ENCODE results near the gene GNG13.

The GNG13 gene

DNA sequence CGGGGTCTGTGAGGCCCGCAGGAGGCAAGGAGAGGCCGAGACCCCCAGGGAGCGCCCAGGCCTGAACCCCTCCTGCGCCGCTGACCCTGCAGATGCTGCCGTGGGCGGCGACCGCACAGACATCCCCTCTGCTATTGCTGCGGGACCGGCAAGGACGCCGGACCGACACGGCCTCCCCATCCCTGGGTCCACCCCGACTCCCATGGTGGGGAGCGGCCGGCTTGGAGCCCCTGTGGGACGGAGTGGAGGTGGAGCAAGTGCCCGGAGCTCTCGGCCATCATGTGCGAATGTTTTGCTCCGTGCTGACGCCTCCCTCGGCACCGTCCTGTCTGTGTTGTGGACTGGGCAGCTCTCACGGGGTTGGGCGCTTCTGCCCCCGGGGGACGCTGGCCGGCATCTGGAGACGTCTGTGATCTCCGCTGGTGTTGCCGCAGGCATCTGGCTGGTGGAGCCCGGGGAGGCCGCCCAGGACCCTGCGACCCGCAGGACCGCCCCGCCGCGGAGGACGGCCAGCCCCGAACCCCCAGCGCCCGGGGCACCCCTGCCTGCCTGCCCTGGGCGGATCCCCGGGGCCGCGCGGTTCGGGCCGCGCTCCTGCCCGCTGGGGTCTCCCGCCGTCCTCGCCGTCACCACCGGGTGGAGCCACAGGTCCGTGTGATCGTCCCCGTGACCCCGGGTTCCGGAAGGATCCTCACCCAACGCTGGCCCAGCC lies 12.8 kb upstream of the GNG13 start:
- peak; percentile 40 for DNase-seq (ENCODE audit: low read depth)

DNA sequence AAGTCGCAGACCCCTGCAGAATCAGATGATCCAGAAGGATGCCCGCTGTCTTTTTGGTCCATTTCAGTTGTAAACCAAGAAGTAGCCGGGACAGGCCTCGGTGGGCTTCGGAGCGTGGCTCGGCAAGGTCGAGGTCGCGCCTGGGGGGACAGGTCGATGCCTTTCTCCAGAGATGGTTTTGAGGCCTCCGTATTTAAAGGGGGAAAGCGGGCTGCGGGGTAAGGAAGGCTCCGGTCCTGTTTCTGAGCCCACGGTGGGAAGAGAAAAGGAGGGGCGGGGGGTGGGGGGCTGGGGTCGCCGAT lies 7.5 kb upstream of the GNG13 start:
- no peak for DNase-seq (ENCODE audit: low read depth)

DNA sequence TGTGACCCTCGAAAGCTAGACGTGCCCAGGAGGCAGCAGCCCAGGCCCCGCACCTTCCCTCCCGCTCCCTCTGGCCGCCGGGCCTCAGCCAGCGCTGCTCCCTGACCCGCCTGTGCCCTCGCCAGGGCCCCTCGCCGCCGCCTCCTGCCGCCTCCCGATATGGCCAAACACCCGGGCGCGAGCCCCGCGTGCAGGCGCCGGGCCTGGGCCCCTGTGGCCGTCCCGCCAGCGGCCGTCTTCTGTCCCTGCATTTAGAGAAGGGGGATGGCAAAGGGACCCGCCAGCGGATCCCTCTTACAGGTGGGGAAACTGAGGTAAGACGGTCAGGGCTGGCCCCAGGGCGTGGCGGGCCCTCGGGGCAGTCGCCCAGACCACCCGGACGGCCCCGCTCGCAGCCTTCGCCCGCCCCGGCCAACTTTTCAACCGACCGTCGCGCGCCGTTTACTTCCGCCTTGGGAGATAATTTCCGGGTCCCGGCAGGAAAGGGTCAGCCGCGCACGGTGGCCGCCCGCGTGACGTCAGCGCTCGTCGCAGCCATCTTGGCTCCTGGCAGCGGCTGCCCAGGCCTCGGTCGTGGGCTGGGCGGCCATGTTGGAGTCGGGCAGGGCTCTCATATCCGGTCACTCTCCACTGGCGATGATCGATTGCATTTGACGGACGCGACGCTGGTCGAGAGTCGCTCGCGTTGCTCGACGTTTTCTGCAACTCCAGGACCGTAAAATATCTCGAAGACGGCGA lies 7.0 kb upstream of the GNG13 start:
- DNase-seq (ENCODE audit: low read depth), result peak; percentile 67

DNA sequence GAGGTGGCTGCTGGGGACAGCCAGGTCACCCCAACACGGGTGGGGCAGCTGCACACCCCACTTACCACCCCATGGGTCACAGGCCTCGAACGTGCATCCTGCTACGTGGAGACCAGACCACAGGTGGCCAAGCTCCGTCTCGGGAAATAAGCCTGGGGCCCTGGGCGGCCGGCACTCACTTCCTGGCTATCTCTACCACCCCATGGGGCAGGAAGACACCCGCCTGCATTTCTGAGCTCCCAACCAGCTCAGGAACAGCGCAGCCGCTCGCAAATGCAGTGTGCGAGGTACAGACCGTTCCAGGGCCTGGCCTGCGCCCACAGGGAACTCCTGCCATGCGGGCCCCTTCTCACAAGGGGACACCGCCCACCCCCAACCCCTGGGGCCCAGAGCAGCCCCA lies 4.9 kb upstream of the GNG13 start:
- DNase-seq (ENCODE audit: low read depth), result no peak

DNA sequence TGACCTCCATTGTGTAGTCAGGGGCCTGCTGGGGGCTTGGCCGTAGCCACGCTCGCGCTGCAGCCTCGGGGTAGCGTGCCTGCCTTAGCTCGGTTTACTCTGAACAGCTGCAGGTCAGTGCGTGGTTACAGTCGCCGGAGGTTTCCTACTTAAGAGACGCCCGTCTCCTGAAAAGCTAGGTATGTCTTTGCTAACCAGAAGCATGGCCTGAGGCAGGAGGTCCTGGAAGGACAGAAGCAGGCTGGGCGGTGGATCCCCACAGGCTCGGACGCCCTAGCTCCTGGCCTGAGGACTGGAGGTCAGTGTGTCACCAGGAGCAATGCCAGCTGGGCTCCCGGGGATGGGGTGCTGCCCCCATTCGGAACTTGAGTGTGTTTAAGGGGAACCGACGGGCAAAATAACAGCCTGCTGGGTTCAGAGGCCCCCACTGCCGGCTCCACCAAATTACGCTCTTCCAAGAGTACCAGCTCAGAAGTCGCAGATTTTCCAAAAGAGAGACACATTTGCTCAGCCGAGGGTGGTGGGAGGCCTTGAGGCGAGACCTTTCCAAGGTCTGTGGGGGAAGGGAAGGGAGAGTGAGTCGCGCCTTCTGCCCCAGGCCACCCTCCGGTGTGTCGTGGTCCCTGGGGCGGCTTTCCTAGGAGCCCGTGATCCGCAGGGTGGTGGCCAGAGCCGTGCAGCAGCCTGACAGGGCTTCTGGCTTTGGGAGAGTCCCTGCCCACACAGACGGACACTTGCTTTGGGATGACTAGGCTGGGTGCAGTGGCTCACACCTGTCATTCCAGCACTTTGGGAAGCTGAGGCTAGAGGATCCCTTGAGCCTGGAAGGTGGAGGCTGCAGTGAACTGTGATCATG lies 3.9 kb upstream of the GNG13 start:
- no peak for DNase-seq (ENCODE audit: low read depth)

DNA sequence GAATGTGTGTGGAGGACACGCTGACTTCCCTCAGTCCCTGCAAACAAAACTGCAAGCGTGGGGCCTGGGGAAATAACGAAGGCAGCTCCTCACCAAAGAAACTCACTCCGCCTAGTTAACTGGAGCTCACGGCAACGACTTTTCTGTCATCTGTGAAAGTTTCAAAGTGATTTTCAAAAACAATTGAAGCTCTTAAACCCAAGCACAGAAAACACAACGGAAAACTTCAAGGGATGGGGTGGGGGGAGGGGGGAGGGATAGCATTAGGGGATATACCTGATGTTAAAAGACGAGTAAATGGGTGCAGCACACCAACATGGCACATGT lies 3.2 kb upstream of the GNG13 start:
- no peak for DNase-seq (ENCODE audit: low read depth)

DNA sequence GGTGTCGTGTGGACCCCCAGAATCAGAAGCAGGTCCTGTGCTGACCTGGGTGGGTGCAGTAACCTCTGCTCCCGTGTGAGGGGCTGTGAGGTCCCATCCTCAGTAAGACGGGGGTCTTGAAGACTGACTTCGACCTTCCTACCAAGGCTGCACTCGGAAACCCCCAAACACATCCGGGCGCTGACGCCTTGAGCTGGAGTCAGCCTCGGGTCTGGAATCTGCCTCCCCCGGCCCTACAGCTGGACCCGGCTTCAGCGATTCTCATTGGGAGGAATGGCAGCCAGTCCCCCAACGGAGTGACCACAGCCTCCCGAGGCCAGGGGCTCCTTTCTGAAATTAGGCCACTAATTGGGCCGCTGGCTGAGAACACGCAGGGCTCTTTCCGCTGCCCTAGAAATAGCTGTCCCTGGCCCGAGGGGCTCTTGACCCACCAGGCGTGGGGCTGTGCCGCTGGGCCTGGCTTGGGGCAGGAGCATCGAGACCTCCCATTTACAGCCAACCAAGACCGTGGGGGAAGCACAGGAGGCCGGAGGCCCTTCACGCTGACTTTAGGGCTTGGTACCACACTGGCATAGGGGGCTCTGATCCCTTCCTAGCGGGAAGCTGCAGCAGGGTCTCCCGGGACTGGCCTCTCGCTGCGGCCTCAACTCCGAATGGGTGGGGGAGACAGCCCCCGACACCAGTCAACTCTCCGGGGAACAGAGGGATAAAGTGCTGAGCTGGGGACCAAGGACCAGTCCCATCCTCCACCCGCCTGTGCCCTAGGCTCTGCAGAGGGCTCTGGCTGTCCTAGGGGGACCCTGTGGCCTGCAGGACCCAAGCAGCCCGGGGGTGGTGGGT lies 2.6 kb upstream of the GNG13 start:
- DNase-seq (ENCODE audit: low read depth), result no peak

DNA sequence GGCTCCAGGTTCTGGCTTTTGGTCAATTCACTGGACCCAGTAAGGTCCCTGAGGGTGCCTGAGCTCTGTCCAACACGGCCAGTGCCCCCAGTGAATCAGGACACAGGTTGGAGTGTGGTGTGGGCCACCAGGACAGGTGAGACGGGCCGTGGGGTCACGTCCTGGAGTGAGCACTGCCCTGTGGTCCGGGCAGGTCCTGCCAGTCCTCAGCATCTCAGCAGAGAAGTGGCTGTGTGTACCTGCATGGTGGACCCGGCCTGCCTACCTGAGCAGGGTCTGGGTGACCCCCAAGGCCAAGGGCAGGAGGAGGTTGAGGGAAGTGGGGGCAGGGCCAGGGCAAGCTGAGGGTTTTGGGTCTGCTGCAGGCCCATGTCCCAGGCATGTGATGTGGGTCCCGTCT lies 1.9 kb upstream of the GNG13 start:
- DNase-seq (ENCODE audit: low read depth), result no peak

DNA sequence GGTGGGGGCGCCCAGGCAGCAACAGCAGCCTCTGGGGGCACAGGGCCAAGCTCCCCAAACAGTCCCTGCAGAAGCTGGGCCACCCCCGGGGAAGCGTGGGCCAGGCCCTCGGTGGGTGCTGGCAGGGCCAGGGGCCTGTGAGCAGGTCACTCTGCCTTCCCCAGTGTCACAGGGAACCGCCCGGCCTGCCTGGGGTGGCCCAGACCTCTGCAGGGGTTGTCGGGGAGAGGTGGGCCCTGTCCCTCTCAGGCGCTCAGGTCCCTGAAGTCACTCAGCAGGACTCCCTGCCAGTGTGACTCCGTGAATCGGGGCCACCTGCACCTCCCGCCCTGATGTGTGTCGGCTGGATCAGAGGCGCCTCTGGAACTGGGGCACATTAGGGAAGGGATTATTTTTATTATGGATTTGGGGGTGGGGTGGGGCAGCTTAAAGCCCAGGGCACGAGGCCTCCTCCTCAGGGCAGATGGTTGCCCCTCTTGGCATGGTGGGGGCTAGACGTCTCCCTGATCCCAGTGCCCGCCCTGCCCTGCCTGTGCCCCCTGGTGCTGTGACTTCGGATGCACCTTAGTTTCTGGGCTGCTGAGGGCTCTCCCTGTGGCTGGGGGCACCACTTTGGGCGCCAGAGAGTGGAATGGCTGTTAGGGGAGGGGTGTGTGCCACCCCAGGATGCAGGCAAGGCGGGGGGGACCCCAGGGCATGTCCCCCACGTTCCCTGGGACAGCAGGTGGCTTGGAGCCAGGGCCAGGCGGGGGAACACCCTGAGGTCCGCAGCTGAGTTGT lies 1.2 kb upstream of the GNG13 start:
- DNase-seq (ENCODE audit: low read depth), result no peak

DNA sequence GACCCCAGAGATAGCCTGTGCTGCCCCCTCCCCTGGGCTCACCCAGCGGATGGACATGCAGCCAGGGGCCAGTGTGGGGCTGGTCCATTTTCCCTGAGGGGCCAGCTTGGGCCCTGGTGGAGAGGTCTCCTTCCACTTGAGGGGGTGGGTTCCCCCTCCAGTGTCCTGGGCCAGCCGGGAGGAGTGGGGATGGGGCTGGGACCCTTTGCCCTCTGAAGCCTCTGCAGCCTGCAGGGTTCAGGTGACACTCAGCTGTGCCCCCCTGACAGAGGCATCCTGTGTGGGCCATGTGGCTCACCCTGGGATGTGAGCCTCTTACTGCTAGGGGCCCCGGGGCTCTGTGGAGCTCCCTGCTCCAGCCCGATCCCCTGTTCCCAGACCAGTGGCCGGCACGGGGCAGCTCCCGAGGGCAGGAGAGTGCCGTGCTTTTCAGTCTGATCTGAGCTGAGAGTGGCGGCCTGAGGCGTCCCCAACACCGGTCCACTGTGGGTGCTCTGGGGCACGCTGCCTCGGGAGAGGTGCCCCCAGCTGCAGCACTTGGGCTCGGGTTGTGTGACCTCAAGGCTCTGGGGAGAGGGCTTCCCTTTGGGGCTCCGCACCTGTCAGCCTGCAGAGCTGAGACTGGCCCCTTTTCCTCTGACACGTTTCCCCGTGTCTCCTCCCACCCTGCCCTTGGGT lies 439 bp upstream of the GNG13 start:
- DNase-seq (ENCODE audit: low read depth), result no peak

DNA sequence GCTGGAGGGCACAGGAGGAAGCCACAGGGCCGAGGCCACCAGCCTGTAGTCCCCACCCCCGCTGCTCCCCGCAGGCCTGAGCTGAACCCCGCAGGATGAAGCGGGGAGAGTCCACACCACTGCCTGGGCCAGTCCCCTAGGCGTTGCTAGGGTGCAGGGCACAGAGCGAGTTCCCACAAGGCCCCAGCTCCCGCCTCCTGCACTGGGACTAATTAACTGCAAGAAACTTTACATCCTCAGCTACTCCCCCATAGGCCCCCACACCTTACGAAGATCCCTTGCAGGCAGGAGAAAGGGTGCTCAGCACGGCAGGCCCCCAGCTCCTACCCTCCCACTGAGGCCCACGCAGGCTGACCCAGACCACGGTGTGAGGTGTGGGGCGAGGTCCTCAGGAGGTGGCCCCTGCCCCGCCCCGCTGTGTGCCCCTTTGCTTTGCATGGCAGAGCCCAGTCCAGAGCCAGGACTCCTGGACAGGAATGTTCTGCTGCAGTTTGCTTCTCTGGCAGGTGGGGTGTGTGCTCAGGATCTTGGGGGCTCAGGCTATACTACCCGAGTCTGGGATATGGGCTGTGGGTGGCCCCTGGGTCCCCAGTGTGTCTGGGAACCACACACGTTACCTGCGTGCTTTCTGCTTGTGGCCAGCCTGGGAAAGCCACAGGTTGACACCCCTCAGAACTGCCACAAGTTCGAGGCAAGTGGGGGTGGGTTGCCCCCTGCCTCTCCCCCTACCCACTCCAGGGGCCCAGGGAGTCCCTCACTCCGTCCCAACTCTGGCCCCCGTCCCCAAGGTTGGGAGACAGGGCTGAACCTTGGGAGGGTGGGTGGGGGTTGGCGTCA lies 1.2 kb downstream of the GNG13 start:
- no peak for DNase-seq (ENCODE audit: low read depth)

DNA sequence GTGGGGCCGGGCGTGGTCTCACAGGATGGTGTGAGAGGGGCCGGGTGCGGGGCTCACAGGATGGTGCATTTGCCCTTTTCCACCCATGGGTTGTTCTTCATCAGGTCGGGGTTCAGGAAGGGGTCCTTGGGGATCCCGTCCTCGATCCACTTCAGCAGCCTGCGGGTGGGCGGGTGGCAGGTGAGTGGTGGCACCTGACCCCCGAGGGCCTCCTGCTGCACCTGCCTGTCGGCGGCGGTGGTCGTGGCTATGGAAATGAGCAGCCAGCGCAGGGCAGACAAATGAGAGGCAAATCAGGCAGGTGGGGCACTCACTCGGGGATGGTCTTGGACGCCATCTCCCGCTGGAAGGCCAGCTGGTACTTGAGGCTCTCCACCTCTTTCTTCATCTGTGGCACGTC lies 1.9 kb downstream of the GNG13 start:
- no peak for DNase-seq (ENCODE audit: low read depth)

DNA sequence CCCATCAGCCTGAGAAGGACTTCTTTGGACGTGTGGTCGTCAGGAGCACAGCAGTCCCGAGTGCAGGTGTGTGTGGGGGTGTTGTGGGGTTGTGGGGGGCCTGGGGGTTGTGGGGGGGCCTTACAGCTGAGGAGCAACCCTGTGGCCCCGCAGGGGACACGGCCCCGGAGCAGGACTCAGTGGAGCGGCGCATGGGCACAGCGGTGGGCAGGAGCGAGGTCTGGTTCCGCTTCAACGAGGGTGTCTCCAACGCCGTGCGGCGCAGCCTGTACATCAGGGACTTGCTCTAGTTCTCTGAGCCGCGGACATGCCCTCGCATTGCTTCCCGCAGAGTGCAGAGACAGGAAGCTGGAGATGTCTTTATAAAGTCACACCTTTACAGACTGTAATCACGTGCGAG lies 2.8 kb downstream of the GNG13 start:
- DNase-seq (ENCODE audit: low read depth), result no peak

DNA sequence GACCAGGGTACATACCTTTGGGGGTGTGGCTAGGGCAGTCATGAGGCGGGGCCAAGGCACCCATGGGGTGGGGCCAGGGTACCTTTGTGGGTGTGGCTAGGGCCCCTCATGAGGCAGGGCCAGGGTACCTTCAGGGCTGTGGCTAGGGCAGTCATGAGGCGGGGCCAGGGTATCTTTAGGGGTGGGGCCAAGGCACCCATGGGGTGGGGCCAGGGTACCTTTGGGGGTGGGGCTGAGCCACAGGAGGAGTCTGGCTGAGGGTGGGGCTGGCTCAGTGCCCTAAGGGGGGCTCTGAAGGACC lies 3.5 kb downstream of the GNG13 start:
- no peak for DNase-seq (ENCODE audit: low read depth)

DNA sequence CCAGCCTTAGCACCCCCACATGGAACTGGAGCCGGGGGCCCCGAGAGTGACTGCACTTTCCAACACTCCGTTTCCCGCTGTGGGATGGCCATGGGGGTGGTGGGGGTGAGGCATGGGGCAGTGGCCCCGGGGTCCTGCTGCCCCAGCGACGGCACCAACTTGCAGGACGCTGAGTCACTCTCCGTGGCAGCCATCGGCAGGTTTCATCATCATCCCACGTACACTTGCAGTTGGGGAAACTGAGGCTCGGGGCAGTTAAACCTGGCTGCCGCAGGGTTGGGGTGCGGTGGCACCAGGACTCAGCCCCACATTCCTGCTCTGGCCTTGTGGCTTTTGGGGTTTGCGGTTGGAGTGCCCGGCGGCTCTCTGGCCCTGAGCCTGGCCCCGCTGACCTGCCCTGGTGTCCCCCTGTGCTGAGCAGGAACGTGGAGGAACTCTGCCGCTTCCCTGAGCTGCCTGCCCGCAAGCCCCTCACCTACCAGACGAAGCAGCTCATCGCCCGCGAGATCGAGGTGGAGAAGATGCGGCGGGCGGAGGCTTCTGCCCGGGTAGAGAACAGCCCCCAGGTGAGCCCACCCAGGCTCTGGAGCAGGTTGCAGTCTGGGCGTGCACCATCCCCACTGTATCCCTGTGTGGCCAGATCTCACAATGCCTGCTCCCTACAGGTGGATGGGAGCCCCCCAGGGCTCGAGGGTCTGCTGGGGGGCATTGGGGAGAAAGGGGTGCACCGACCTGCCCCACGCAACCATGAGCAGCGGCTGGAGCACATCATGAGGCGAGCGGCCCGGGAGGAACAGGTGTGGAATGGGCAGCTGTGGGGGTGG lies 4.0 kb downstream of the GNG13 start:
- DNase-seq (ENCODE audit: low read depth), result no peak

DNA sequence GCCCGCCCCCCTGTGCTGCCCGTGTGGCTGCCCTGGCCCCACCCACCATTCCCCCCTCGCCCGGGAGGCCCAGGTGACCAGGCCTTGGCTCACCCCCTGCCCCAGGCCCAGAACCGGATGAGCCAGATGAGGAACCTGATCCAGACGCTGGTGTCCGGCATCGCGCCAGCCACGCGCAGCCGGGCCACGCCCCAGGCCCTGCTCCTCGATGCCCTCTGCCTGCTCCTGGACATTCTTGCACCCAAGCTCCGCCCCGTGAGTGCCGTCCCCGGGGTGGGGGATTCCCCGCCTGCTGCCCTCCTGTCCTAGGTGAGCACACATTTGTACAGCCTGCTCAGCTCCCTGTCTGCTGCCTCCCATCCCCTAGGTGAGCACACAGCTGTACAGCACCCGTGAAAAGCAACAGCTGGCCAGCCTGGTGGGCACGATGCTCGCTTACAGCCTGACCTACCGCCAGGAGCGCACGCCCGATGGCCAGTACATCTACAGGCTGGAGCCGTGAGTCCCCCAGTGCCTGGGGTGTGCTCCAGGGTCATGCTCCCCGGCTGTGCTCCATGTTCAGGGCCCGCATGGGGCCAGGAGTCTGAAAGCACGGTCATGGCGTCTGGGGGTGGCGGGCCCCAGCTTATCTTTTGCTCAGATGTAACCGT lies 4.8 kb downstream of the GNG13 start:
- no peak for DNase-seq (ENCODE audit: low read depth)

DNA sequence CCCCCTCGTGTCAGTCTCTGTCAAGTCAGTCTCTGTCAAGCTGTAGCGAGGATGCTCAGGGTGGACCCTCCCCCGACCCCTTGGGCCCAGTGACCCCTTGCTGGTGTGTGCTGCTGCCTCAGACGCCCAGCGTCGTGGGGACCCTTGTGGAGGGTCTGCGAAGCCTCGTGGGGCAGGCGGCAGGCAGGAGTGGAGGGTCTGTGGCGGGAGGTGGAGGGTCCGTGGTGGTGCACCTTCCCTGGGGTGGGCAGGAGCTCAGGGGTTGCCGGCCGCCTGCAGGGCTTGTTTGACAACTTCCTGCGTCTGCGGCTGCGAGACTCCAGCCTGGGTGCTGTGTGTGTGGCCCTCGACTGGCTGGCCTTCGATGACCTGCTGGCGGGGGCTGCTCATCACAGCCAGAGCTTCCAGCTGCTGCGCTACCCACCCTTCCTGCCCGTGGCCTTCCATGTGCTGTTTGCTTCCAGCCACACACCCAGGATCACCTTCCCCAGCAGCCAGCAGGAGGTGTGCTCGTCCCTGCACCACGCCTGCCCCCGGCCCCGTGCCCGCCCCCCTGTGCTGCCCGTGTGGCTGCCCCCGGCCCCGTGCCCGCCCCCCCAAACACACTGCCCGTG lies 5.6 kb downstream of the GNG13 start:
- DNase-seq (ENCODE audit: low read depth), result no peak

DNA sequence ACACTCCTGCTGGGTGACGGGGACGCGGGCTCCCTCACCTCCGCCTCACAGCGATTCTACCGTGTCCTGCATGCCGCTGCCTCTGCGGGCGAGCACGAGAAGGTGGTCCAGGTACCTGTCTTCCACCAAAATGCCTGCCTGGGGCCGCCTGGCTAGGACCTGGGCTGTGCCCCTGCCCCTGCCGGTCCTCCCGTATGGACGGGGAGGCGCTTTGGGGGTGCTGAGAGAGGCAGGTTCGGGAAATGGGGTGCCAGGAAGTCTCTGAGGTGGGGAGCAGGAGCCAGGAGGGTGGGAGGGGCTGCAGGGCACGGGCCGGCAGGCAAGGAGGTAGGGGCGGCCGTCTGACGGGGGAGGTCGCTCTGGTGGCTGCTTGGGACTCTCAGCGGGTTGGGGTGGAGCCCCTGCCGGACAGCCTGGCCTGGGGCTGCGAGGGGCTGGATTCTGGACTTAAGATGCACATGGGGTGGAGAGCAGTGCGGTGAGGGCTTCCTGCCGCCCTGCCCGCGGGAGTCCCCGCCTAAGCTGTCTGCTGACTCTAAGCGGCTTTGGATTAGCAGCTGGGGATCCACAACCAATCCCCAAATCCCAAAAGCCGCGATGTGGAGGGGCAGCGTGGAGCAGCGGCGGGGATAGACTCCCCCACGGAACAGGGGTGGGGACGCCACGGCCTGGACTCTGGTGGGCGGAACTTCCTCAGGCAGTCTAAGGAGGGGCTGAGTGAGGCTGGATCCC lies 6.3 kb downstream of the GNG13 start:
- no peak for DNase-seq (ENCODE audit: low read depth)

All from activated T-cell treated with anti-CD3 and anti-CD28 coated beads for 1 hour (primary cell).